HAP-1 (cell line): Measurements from ENCODE around the gene PPP1R7.

Experiments used
- DNase-seq, 2 experiments: peaks; one replicate each; pipeline ENCODE4 v3.0.0-alpha.2; 2016 to 2020; ENCODE audit warnings: low spot score in 2 of 2
- H3K27me3 ChIP-seq: fragments of 250-450 bp; sonication (Bioruptor Pico); 2 replicates; pipeline ENCODE4 v1.5.1; 2020; ENCODE audit warnings: low read depth, mild to moderate bottlenecking, moderate library complexity
- H3K36me3 ChIP-seq: fragments of 250-450 bp; sonication (Bioruptor Pico); replicated peaks from 2 replicates; pipeline ENCODE4 v1.5.1; 2020; ENCODE audit warnings: mild to moderate bottlenecking
- H3K4me1 ChIP-seq: fragments of 250-450 bp; sonication (Bioruptor Pico); 2 replicates; pipeline ENCODE4 v1.5.1; 2020; ENCODE audit warnings: mild to moderate bottlenecking
- H3K4me3 ChIP-seq: fragments of 250-450 bp; sonication (Bioruptor Pico); 2 replicates; pipeline ENCODE4 v1.5.1; 2020; ENCODE audit warnings: mild to moderate bottlenecking, moderate library complexity
- H3K9me3 ChIP-seq: fragments of 250-450 bp; sonication (Bioruptor Pico); 2 replicates; pipeline ENCODE4 v1.5.1; 2020; ENCODE audit warnings: mild to moderate bottlenecking, moderate library complexity
- in situ Hi-C: fragments of 300-500 bp; cut with MboI; formaldehyde crosslinking; loops from 3 replicates; pipeline ENCODE4 v1.14.3; 2020; ENCODE audit warnings: low sequenced_read_pairs, inconsistent platforms, mixed read lengths

PPP1R7 gene

DNA sequence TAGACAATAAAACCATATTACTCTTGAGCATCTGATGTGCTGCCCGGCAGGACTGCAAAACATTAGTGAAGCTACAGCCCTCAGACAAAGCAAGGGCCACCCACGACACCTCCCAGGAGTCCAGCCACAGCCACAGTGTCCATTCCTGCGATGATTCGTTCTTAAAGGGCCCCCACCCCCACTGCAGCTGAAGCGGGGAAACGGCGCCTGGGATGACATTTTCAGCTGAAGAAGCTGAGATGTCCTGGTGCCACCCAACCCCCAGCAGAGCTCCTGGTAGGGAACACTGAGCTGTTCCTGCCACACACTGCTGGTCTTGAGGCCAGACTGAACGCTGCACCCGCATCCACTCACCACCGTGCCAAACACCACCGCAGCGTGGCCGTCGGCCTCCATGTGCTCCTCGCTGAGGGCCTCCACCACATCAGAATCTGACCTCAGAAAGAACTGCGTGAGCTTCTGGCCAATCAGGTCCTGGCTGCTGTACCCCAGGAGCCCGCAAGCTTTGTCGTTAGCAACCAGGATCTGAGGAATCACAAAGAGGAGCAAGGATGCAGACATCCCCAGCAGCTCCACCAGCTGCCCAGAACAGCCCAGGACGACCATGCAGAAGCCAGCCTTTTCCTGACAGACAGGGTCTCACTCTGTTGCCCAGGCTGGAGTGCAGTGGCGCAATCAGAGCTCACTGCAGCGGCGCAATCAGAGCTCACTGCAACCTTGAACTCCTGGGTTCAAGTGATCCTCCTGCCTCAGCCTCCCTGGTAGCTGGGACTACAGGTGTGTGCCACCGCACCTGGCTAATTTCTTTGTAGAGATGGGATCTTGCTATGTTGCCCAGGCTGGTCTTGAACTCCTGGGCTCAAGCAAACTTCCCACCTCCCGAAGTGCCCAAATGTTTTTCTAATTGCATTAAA, 10.5 kb upstream of the PPP1R7 start:
- peaks cover 52% of the 10 kb centered on the region for H3K36me3 ChIP-seq
- in situ Hi-C loops, result no loop called here
- no peak for DNase-seq

DNA sequence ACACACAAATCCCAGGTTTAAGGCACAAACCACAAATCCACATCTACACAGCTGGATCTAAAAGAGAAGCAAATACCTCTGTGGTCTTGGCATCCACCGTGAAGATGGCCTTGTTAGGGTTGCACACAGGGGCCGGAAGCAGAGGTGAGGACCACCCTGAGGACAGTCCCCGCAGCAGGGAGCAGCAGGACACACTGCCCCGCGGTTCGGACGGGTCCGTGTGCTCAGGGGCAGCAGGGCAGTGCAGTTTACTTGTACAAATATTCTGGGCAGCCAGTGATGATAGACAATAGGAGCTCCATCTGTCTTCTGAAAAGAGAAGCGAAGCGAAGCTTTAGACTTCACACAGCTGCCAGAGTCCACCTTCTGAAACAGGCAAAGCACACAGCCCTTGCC, 9.8 kb upstream of the PPP1R7 start:
- Histone ChIP-seq H3K4me3 (no peak overlapping the region), H3K36me3 (peaks cover 46% of the 10 kb centered on the region), H3K4me1 (no peaks in the 10 kb centered on the region), H3K9me3 (no peaks in the 10 kb centered on the region), H3K27me3 (no peaks in the 10 kb centered on the region)
- in situ Hi-C loops, result no loop called here
- DNase-seq, result no peak

More for the DNA sequence above, 10.5 kb upstream of the PPP1R7 start:
- Histone ChIP-seq H3K9me3 (no peaks in the 10 kb centered on the region), H3K4me3 (no peak overlapping the region), H3K27me3 (no peaks in the 10 kb centered on the region), H3K4me1 (no peaks in the 10 kb centered on the region)

DNA sequence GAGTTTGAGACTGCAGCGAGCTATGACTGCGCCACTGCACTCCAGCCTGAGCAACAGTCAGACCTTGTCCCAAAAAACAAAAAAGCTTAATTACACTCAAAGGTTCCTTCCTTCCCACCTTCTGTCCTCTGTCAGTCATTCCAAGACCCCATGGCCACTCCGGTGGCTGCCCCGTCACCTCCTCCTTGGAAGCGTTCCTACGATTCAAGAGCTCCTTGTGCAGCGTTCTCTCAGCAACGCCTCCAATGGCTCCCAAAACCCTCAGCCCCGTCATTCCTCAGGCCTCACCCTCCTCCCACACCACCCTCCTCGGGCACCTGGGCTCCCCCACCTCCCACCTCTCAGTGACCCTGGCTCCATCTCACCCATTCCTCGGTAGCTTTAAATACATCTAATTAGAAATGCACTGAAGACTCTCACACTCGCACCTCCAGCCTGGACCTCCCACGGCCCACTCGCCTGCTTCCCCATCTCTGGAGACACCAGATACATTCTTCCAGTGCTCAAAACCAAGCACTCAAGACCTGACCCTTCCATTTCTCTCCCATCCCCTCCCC, 9.0 kb upstream of the PPP1R7 start:
- no peaks in the 10 kb centered on the region for H3K9me3 ChIP-seq
- in situ Hi-C loops, result no loop called here

GRCh38 chr2:241142063-241142462, 8.2 kb upstream of the PPP1R7 start:
- H3K27me3 ChIP-seq, result no peaks in the 10 kb centered on the region
- H3K36me3 ChIP-seq, result peaks cover 30% of the 10 kb centered on the region
- H3K4me3 ChIP-seq, result no peak overlapping the region
- H3K9me3 ChIP-seq, result no peaks in the 10 kb centered on the region
- peaks cover 3% of the 10 kb centered on the region for H3K4me1 ChIP-seq
- in situ Hi-C loops, result no loop called here
- DNase-seq, result no peak

More for the DNA sequence above, 9.0 kb upstream of the PPP1R7 start:
- Histone ChIP-seq H3K36me3 (peaks cover 37% of the 10 kb centered on the region), H3K27me3 (no peaks in the 10 kb centered on the region), H3K4me3 (no peak overlapping the region), H3K4me1 (no peaks in the 10 kb centered on the region)
- DNase-seq, result no peak

DNA sequence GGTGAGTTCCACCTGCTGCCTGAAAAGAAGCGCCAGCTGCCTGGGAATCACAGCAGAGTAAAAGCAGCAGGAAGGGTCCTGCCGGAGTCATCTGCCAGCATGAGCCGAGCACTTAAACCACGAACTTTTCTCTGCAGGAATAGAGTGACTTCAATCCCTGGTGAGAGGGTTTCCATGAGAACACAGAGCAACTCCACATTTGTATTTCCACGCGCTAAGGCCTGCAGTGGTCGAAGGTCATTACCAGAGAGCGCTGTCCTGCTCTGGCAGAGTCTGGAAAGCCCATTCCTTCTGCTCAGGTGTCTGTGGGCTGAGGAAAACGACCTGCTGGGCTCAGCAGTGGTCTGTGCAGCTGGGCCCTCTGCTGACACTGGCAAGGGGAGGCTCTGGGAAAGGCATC, 7.7 kb upstream of the PPP1R7 start:
- in situ Hi-C loops, result no loop called here
- DNase-seq, result no peak
- Histone ChIP-seq H3K4me3 (no peak overlapping the region), H3K27me3 (no peaks in the 10 kb centered on the region), H3K36me3 (peaks cover 30% of the 10 kb centered on the region), H3K9me3 (no peaks in the 10 kb centered on the region), H3K4me1 (peaks cover 5% of the 10 kb centered on the region)

DNA sequence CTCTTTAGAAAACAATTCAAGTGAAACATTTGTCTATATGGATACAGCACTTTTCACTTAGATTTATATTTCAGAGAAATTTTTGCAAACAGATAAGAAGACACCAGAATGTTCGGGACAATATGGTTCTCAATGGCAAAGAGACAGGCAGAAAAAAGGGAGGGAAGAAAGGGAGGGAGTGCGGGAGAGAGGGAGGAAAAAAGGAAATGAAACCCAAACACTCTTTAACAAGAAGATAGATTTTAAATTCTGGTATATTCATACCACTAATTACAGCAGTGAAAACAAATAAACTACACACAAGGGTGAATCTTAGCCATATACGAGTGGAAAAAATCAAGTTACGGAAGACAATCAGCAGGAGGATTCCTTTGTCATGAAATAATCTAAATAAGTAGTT, 4.0 kb upstream of the PPP1R7 start:
- in situ Hi-C loops, result no loop called here
- Histone ChIP-seq H3K36me3 (no peaks in the 10 kb centered on the region; the same call in 1 of the 2 replicates), H3K27me3 (no peaks in the 10 kb centered on the region), H3K4me1 (peaks cover 20% of the 10 kb centered on the region), H3K9me3 (no peaks in the 10 kb centered on the region), H3K4me3 (no peak overlapping the region)
- DNase-seq, result no peak

DNA sequence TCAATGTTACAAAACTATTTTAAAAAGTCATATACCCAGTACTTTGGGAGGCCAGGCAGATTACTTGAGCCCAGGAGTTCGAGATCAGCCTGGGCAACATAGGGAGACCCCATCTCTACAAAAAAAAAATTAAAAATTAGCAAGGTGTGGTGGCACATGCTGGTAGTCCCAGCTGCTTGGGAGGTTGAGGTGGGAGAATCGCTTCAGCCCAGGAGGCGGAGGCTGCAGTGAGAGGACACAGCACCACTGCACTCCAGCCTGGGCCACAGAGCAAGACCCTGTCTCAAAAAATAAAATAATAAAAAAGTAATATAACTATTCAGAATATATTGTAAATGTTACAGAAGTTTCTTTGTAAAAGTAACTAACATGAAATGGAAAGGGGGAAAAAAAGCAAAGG, 2.9 kb upstream of the PPP1R7 start:
- H3K4me3 ChIP-seq, result no peak overlapping the region
- no peaks in the 10 kb centered on the region for H3K9me3 ChIP-seq
- in situ Hi-C loops, result no loop called here
- H3K27me3 ChIP-seq, result no peaks in the 10 kb centered on the region
- H3K4me1 ChIP-seq, result peaks cover 21% of the 10 kb centered on the region
- no peaks in the 10 kb centered on the region; the same call in 1 of the 2 replicates for H3K36me3 ChIP-seq
- no peak for DNase-seq

DNA sequence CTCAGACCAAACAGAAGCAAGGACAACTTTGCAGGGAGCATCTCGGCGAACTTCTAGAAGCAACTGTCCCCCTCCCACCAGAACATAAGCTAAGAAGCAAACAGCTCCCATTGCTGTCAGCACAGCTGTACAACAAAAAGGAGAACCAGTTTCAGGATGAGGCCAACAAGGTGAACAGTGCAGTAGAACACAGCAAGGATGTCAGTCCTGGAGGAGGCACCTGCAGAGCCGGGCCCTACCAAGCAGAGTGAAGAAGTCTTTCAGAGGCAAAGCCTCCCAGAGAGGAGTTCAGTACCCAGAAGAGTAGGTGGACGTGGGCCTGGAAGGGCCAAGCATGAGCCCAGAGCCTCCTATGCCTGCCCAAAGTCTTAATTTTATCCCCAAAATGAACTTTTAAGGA, 2.0 kb upstream of the PPP1R7 start:
- Histone ChIP-seq H3K36me3 (no peaks in the 10 kb centered on the region), H3K27me3 (no peaks in the 10 kb centered on the region), H3K4me1 (peaks cover 21% of the 10 kb centered on the region), H3K4me3 (peak overlapping the region; percentile 69), H3K9me3 (no peaks in the 10 kb centered on the region)
- no peak for DNase-seq
- in situ Hi-C loops, result no loop called here

GRCh38 chr2:241148891-241149674, 1.2 kb upstream of the PPP1R7 start, which contains the start of gene PASK:
Gene PASK (minus strand): TSS chr2:241149472. CDS start chr2:241143032, 6,440 bp downstream.
- Histone ChIP-seq H3K4me1 (peaks cover 21% of the 10 kb centered on the region), H3K9me3 (no peaks in the 10 kb centered on the region), H3K36me3 (no peaks in the 10 kb centered on the region; the same call in 1 of the 2 replicates), H3K27me3 (no peaks in the 10 kb centered on the region), H3K4me3 (peak within 1 kb of the TSS; percentile 69)
- peak; percentile 97 to 98 for DNase-seq
- in situ Hi-C loops, result no loop called here

DNA sequence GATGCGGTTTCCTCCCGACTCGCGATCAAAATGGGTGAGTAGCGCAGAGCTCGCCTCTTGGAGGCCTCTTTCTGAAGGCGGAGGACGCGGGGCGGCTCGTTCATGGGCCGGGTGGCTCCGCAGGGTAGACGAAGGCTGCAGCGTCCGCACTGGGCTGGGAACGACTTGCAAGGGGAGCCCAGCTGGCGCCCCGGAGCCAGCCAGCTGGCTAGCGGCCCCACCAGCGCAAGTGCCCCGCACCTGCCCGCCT, 667 bp upstream of the PPP1R7 start:
- Histone ChIP-seq H3K27me3 (no peaks in the 10 kb centered on the region), H3K9me3 (no peaks in the 10 kb centered on the region), H3K36me3 (peaks cover 1% of the 10 kb centered on the region), H3K4me3 (peak overlapping the region; percentile 69), H3K4me1 (peaks cover 21% of the 10 kb centered on the region)
- in situ Hi-C loops, result no loop called here
- DNase-seq, result no peak

GRCh38 chr2:241150660-241151530, 628 bp downstream of the PPP1R7 start:
- Histone ChIP-seq H3K4me1 (peaks cover 21% of the 10 kb centered on the region), H3K4me3 (peak overlapping the region; percentile 69), H3K27me3 (no peaks in the 10 kb centered on the region), H3K9me3 (no peaks in the 10 kb centered on the region), H3K36me3 (peaks cover 6% of the 10 kb centered on the region)
- peak in 1 of 2 experiments; percentile 34 for DNase-seq
- in situ Hi-C loops, result no loop called here

DNA sequence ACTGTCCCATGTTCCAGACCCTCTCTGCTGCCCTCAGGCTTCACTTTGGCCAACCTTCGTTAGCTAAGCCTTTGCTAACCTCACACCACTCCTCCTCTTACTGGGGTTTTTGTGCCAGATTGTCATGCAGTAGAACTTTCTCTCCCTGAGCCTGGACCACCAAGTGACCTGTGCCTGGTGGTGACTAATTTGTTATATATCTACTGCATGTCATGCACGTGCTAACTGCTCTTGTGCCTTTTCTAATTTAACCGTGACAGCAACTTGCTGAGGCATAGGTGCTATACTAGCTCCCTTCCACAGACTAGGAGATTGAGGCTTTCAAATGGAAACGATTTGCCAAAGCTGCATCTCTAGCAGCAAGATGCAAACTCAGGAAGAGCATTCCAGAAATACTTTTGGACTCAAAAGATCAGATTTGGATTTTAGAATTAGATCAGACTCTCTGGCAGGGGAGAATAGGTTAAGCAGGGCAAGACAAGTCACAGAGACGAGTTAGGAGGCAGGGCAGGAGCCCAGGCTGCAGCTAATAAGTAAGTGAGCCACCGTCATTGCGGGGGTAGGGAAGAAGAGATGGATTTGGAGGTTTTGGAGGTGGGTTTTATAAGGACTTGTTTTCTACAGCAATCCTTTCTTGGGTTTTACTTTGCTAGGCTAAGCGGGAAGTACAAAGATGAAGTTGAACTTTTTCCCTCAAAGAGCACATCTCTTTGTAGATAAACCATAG, 1.8 kb downstream of the PPP1R7 start:
- Histone ChIP-seq H3K9me3 (no peaks in the 10 kb centered on the region), H3K4me3 (no peak overlapping the region), H3K4me1 (peaks cover 18% of the 10 kb centered on the region), H3K36me3 (peaks cover 6% of the 10 kb centered on the region), H3K27me3 (no peaks in the 10 kb centered on the region)
- no peak for DNase-seq
- in situ Hi-C loops, result no loop called here

GRCh38 chr2:241153616-241154015, 3.3 kb downstream of the PPP1R7 start:
- DNase-seq, result no peak
- Histone ChIP-seq H3K9me3 (no peaks in the 10 kb centered on the region), H3K36me3 (peaks cover 16% of the 10 kb centered on the region), H3K4me1 (peaks cover 6% of the 10 kb centered on the region), H3K4me3 (no peak overlapping the region), H3K27me3 (no peaks in the 10 kb centered on the region)
- in situ Hi-C loops, result no loop called here
